Measurements from ENCODE around the gene SLC30A9.

The SLC30A9 gene

GRCh38 chr4:42074294-42074693, 84.0 kb downstream of the SLC30A9 start:
- Histone ChIP-seq H3K9ac (ENCODE audit: low read length) (no peak overlapping the region), H3K36me3 (replicated peaks; ENCODE audit: insufficient read depth, low read length) (no peaks in the 10 kb centered on the region), H3K9me3 (replicated peaks; ENCODE audit: insufficient read depth, low read length) (no peaks in the 10 kb centered on the region), H3K4me1 (ENCODE audit: low read length) (peaks cover 4% of the 10 kb centered on the region; the same call in 1 of the 2 replicates), H3K4me2 (ENCODE audit: low read depth, low read length) (no peak overlapping the region), H3K27ac (ENCODE audit: low read length) (no peak overlapping the region), H3K9me2 (replicated peaks; ENCODE audit: insufficient read depth, low read length) (no peaks in the 10 kb centered on the region), H2AFZ (ENCODE audit: low read length) (no peak overlapping the region), H3K79me2 (ENCODE audit: low read length) (no peaks in the 10 kb centered on the region), H3K27me3 (replicated peaks; ENCODE audit: insufficient read depth, low read length) (no peaks in the 10 kb centered on the region), H4K20me1 (ENCODE audit: insufficient read depth, low read length) (no peaks in the 10 kb centered on the region), H3K4me3 (ENCODE audit: low read length) (no peak overlapping the region), H3F3A (ENCODE audit: insufficient read depth, low read length) (no peaks in the 10 kb centered on the region)
- TF ChIP-seq EZH2 (optimal IDR thresholded peaks at IDR 0.05; ENCODE audit: low read depth, low read length) (no peak), EZH2phosphoT487 (IDR thresholded peaks at IDR 0.05; ENCODE audit: low read length) (no peak), CTCF (IDR thresholded peaks at IDR 0.05; ENCODE audit: low read length) (no peak)
- DNase-seq, result no peak

- Histone ChIP-seq H3K9me2 (replicated peaks; ENCODE audit: insufficient read depth, low read length) (no peaks in the 10 kb centered on the region), H3K27me3 (replicated peaks; ENCODE audit: insufficient read depth, low read length) (no peaks in the 10 kb centered on the region), H2AFZ (ENCODE audit: low read length) (no peak overlapping the region), H3F3A (ENCODE audit: insufficient read depth, low read length) (no peaks in the 10 kb centered on the region), H3K36me3 (replicated peaks; ENCODE audit: insufficient read depth, low read length) (no peaks in the 10 kb centered on the region), H3K9me3 (replicated peaks; ENCODE audit: insufficient read depth, low read length) (no peaks in the 10 kb centered on the region), H3K9ac (ENCODE audit: low read length) (no peak overlapping the region), H3K27ac (ENCODE audit: low read length) (no peak overlapping the region), H3K4me2 (ENCODE audit: low read depth, low read length) (peak overlapping the region; percentile 12; the same call in 1 of the 2 replicates), H4K20me1 (ENCODE audit: insufficient read depth, low read length) (no peaks in the 10 kb centered on the region), H3K4me1 (ENCODE audit: low read length) (peaks cover 4% of the 10 kb centered on the region; the same call in 1 of the 2 replicates), H3K4me3 (ENCODE audit: low read length) (no peak overlapping the region), H3K79me2 (ENCODE audit: low read length) (no peaks in the 10 kb centered on the region)
- no peak for TF ChIP-seq EZH2 (optimal IDR thresholded peaks at IDR 0.05; ENCODE audit: low read depth, low read length)
- TF ChIP-seq CTCF (IDR thresholded peaks at IDR 0.05; ENCODE audit: low read length), result no peak
- no peak for TF ChIP-seq EZH2phosphoT487 (IDR thresholded peaks at IDR 0.05; ENCODE audit: low read length)
- peak; percentile 32 for DNase-seq
Measured at GRCh38 chr4:42078184-42078801, 88.0 kb downstream of the SLC30A9 start.

- no peaks in the 10 kb centered on the region for H3K27me3 ChIP-seq (replicated peaks; ENCODE audit: insufficient read depth, low read length)
- no peaks in the 10 kb centered on the region for H3F3A ChIP-seq (ENCODE audit: insufficient read depth, low read length)
- no peaks in the 10 kb centered on the region for H3K79me2 ChIP-seq (ENCODE audit: low read length)
- TF ChIP-seq EZH2 (optimal IDR thresholded peaks at IDR 0.05; ENCODE audit: low read depth, low read length), result no peak
- no peak for TF ChIP-seq EZH2phosphoT487 (IDR thresholded peaks at IDR 0.05; ENCODE audit: low read length)
- no peak for TF ChIP-seq CTCF (IDR thresholded peaks at IDR 0.05; ENCODE audit: low read length)
- no peak for DNase-seq
- no peaks in the 10 kb centered on the region for H3K36me3 ChIP-seq (replicated peaks; ENCODE audit: insufficient read depth, low read length)
- H3K27ac ChIP-seq (ENCODE audit: low read length), result no peak overlapping the region
- no peak overlapping the region for H3K9ac ChIP-seq (ENCODE audit: low read length)
- no peaks in the 10 kb centered on the region for H3K9me3 ChIP-seq (replicated peaks; ENCODE audit: insufficient read depth, low read length)
- peaks cover 4% of the 10 kb centered on the region; the same call in 1 of the 2 replicates for H3K4me1 ChIP-seq (ENCODE audit: low read length)
- H3K4me2 ChIP-seq (ENCODE audit: low read depth, low read length), result no peak overlapping the region
- no peaks in the 10 kb centered on the region for H3K9me2 ChIP-seq (replicated peaks; ENCODE audit: insufficient read depth, low read length)
- H3K4me3 ChIP-seq (ENCODE audit: low read length), result no peak overlapping the region
- H2AFZ ChIP-seq (ENCODE audit: low read length), result no peak overlapping the region
- H4K20me1 ChIP-seq (ENCODE audit: insufficient read depth, low read length), result no peaks in the 10 kb centered on the region
Measured at GRCh38 chr4:42080306-42080705, 90.0 kb downstream of the SLC30A9 start.

Data from MM.1S (cell line).